HS-5 (cell line): ENCODE measurements around the gene GNB1L.
"Not testable (repeated sequence)": the region's sequence is repeated elsewhere in the genome, so short reads cannot be mapped to it uniquely, and the experiment has no call there.

Experiments
- DNase-seq: peaks from one replicate; pipeline ENCODE4 v3.0.0-alpha.2; 2012; ENCODE audit warnings: low read depth

Gene GNB1L

GRCh38 chr22:19793661-19794310, 60.9 kb downstream of the GNB1L start:
- no peak for DNase-seq

DNA sequence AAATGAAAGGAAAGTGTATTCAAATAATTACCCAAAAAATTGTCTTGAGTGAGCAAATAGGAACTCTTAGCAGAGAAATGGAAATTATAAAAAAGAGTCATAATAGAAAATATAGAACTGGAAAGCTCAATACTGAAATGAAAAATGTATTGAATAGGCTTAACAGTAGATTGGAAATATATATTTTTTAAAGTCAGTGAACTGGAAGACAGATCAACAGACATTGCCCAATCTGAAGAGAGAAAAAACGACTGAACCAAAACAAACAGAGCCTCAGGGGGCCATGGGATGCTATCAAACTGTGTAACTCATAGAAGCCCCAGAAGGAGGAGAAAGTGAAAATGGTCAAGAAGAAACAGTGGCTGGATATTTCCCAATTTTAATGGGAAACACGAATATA, 61.5 kb downstream of the GNB1L start:
- no peak for DNase-seq

- not testable (repeated sequence) for DNase-seq
These were observed 62.2 kb downstream of the GNB1L start for GRCh38 chr22:19792383-19792896.

DNA sequence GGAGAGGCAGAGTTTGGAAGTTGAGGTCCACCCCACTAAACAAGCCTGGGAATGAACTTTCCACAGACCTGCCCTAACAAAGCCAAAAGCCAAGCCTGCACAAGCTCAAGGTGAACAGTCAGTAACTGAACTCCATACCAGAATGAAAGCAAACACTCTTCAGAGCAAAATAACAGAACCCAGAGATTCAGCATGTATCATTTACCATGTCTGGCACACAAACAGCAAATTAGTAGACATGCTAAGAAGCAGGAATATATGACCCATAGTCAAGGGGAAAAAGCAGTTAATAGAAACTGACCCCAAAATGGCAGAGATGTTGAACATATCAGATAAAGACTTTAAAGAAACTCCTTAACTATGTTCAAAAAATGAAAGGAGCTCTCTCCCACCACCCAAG, 62.8 kb downstream of the GNB1L start:
- DNase-seq: no peak

- DNase-seq: no peak
These were observed 63.4 kb downstream of the GNB1L start for GRCh38 chr22:19791243-19791642.

DNA sequence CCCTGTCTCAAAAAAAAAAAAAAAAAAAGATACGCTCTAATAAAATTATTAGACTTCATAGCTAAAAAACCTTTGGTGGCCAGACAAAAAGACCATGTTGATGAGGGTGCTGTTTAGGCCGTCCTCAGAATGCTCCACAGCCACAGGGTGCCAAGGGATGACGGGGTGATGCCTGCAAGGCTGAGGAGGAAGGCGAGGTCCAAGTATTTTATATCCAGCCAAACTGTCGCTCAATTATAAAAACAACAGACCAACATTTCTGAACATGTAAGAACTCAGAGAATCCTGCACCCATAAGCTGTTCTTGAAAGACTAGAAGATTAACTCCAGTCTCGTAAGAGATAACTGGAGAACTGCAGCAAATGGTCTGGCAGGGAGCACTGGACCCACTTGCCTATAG, 64.8 kb downstream of the GNB1L start:
- no peak for DNase-seq

GRCh38 chr22:19789406-19789805, 65.3 kb downstream of the GNB1L start:
- no peak for DNase-seq

GRCh38 chr22:19788661-19789225, 65.9 kb downstream of the GNB1L start:
- no peak for DNase-seq

DNA sequence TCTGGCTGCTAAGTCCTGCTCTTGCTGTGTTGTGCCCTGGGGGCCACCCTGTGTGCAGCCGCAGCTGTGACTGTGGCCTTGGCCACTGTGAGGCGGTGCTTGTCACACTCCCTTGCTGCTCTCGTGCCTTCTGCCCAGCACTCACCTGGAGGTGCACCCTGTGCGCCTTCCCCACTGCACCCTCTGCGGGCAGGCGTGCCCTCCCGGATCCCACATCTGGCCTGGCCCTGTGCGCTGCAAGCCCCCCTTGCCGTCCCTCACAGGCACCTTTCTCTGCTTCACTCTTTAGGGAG, 66.9 kb downstream of the GNB1L start:
- no peak for DNase-seq

DNA sequence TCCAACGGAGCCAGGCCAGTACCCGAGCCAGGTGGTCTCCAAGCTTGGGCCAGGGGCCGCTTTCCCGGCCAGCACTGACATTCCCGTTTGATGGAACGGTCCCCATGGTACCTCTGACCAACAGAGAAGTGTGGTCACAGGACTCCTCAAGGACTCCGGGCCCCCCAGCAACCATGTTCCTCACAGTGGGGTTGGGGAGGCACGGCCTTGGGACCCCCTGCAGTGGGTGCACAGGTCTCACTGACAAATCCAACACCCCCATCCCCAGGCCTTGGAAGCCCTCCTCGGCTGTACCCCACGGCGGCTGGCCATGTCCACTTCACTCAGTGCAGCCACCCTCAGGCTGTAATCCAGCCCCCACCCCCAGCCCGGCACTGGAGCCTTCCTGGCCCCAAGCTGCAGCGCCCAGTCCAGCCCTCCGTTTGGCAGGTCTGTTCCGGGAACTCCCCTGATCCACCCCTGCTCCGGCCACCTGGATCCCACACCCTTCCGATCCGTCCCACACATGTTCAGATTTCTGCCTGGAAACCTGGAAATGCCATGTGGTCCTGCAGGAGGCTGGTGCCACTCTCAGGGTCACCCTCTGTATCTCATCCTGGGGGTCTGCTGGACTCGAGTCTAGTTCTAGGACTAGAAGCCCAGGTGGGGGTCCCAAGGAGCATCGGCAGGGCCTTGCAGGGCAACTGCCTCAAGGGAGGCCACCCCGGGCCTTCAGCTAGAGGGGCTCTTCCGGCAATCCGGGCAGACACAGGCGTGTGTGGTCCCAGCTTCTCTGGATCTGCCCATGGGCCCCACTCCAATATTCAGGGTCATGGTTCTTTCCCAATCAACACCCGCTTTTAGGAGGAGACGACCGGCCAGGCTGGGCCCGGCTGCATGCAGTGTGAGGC, 67.5 kb downstream of the GNB1L start:
- DNase-seq: no peak

GRCh38 chr22:19786264-19786585, 68.4 kb downstream of the GNB1L start:
- no peak for DNase-seq

DNA sequence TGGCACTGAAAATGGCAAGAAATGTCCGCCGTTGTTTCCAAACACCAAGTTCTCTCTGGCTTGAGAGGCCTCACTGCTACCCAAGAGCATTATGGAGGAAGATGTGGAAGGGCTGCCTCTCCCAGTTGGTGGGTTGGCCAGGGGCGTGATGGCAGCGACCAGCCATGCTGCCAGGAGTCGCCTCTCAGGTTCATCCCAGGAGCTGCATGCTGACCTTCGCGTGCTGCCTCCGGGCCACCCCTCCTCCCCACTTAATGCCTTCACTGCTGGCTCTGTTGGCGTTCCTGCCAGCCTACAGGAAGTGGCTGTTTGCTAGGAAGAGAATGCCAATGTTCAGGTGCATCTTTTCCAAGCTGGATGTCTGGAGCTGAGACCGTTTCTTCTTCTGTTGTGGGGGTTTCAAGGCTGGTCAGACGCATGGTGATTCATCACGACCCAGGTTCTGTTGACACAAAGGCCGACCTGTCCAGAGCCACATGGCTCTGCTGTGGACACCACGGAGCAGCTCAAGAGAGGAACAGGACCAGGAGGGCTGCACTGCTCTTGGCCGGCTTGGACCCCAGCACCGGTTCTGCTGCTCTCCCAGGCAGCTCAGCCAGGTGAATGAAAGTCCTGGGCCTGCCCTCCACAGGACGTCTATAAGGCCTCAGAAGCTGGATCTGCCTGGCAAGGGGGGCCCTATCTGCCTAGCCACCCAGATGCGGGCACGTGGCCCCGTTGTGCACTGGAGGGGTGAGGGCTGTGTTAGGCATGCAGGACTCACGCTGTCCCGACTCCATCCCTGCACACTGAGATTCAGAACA, 69.0 kb downstream of the GNB1L start:
- no peak for DNase-seq

DNA sequence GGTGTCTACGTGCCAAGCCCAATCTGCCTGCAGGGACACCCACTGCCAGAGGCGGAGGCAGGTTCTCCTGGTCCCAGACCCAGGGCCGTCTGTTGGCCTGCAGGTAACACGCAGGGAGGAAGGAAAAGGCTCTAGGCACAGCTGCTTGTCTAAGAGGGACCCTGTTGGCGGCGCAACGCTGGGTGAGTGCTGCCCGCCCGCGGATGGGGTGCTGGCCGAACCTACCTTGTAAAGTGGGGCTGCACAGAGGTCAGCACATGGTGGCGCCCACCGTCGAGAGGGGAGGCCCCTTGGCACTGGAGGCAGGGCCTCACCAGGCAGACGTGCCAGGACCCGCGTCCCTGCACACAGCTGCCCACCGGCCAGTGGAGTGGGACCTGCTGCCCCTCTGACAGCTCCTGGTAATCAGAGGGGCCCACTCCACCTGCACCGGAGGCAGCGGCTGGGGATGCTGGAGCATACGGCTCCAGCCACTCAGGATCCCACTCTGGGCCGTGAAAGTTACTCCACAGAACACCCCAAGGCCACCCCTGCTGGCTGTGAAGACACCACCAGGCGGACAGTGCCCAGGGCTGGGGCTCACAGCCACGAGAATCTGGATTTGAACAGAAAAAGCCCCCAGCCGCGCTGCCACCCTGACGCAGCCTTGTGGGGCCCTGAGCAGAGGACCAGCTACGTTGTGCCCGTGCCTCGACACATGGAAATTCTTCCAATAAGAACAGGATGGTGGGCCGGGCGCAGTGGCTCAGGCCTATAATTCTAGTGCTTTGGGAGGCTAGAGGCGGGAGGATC, 70.1 kb downstream of the GNB1L start:
- no peak for DNase-seq

GRCh38 chr22:19783586-19784383, 70.9 kb downstream of the GNB1L start:
- DNase-seq: no peak

- DNase-seq: no peak
These were observed 72.1 kb downstream of the GNB1L start for GRCh38 chr22:19782533-19782932.

GRCh38 chr22:19779685-19780268, 74.9 kb downstream of the GNB1L start:
- no peak for DNase-seq

GRCh38 chr22:19779011-19779421, 75.7 kb downstream of the GNB1L start:
- no peak for DNase-seq

- DNase-seq: not testable (repeated sequence)
These were observed 77.5 kb downstream of the GNB1L start for GRCh38 chr22:19777192-19777591.

DNA sequence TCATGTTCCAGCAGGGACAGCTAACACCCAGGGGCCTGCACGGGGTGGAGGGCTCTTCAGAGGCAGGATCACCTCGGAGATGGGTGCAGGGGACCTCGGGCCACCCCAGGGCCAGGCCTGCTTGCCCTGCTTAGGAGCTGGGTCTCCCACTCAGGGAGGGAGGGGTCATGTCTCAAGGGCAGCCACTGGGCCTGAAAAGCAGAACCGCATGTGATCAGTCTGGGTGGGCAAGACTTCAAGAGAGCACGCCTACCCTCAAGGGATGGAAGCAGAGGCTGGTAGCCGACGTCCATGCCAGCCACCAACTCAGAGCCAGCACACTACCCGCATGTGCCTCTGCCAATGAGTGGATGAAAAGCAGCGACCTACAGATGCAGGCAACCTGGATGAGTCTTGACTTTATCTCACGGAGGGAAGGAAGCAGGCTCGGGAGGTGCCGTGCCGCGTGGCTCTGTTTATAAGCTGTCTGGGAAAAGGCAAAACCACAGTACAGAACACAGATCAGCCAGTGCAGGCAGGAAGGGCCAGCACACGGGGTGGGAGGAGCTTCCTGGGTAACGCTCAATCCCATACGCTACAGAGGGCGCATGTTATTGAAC, 78.1 kb downstream of the GNB1L start:
- DNase-seq: no peak
